HG02642 (cell line): ENCODE data around the gene TTC7B.

Experiments used
- ATAC-seq: cut with Tn5 transposase; IDR thresholded peaks from one replicate; pipeline ENCODE4 v1.9.1; 2021; ENCODE audit warnings: mild to moderate bottlenecking; ENCODE audit not compliant: unreplicated experiment, poor library complexity

TTC7B gene

GRCh38 chr14:90511252-90511651 is 305.0 kb downstream of the TTC7B start:
- no peak for ATAC-seq

GRCh38 chr14:90510159-90510558 is 306.1 kb downstream of the TTC7B start:
- no peak for ATAC-seq

- ATAC-seq, result no peak
Measured at GRCh38 chr14:90509403-90509802, 306.8 kb downstream of the TTC7B start.

GRCh38 chr14:90508536-90509254 is 307.5 kb downstream of the TTC7B start:
- no peak for ATAC-seq

- no peak for ATAC-seq
Measured at GRCh38 chr14:90508036-90508435, 308.2 kb downstream of the TTC7B start.

GRCh38 chr14:90507428-90507827 is 308.8 kb downstream of the TTC7B start:
- ATAC-seq, result no peak

GRCh38 chr14:90506748-90507147 is 309.5 kb downstream of the TTC7B start:
- no peak for ATAC-seq

- ATAC-seq, result no peak
Measured at GRCh38 chr14:90505531-90505930, 310.7 kb downstream of the TTC7B start.

- ATAC-seq, result no peak
Measured at GRCh38 chr14:90504643-90505042, 311.6 kb downstream of the TTC7B start.

- no peak for ATAC-seq
Measured at GRCh38 chr14:90503582-90503981, 312.6 kb downstream of the TTC7B start.

- no peak for ATAC-seq
Measured at GRCh38 chr14:90502760-90503159, 313.5 kb downstream of the TTC7B start.

GRCh38 chr14:90500665-90501370 is 315.4 kb downstream of the TTC7B start:
- ATAC-seq, result no peak

GRCh38 chr14:90499908-90500664 is 316.1 kb downstream of the TTC7B start:
- no peak for ATAC-seq

- no peak for ATAC-seq
Measured at GRCh38 chr14:90499121-90499520, 317.1 kb downstream of the TTC7B start.

- ATAC-seq, result no peak
Measured at GRCh38 chr14:90498198-90498597, 318.0 kb downstream of the TTC7B start.

GRCh38 chr14:90496379-90496778 is 319.9 kb downstream of the TTC7B start:
- ATAC-seq, result no peak

- no peak for ATAC-seq
Measured at GRCh38 chr14:90495357-90496276, 320.6 kb downstream of the TTC7B start.

GRCh38 chr14:90491911-90492531 is 324.2 kb downstream of the TTC7B start:
- ATAC-seq, result no peak

- no peak for ATAC-seq
Measured at GRCh38 chr14:90491221-90491885, 324.9 kb downstream of the TTC7B start.
